HUES48 (cell line): Measurements from ENCODE around the gene RAB11FIP5.

ENCODE experiments used
- H3K27ac ChIP-seq: one replicate; pipeline ENCODE4 v1.7.0; 2013; ENCODE audit warnings: low read depth, low read length, inconsistent platforms
- H3K27me3 ChIP-seq: 2 replicates; pipeline ENCODE4 v1.6.1; 2013; ENCODE audit warnings: mild to moderate bottlenecking, low read length; ENCODE audit not compliant: control insufficient read depth, insufficient read depth
- H3K36me3 ChIP-seq: 2 replicates; pipeline ENCODE4 v1.6.1; 2013; ENCODE audit warnings: low read length; ENCODE audit not compliant: control insufficient read depth, insufficient read depth
- H3K4me1 ChIP-seq: 2 replicates; pipeline ENCODE4 v1.6.1; 2013; ENCODE audit warnings: mild to moderate bottlenecking, low read length; ENCODE audit not compliant: control insufficient read depth, insufficient read depth
- H3K4me3 ChIP-seq: 2 replicates; pipeline ENCODE4 v1.5.1; 2013; ENCODE audit warnings: mild to moderate bottlenecking, low read depth, low read length
- H3K9ac ChIP-seq: 2 replicates; pipeline ENCODE4 v1.6.1; 2013; ENCODE audit warnings: mild to moderate bottlenecking, low read depth, low read length, moderate library complexity
- H3K9me3 ChIP-seq: 2 replicates; pipeline ENCODE4 v1.6.1; 2013; ENCODE audit warnings: low read length; ENCODE audit not compliant: control insufficient read depth, insufficient read depth

Gene RAB11FIP5

GRCh38 chr2:73037947-73038585, 74.7 kb downstream of the RAB11FIP5 start:
- Histone ChIP-seq H3K4me1 (peaks cover 9% of the 10 kb centered on the region), H3K9me3 (no peaks in the 10 kb centered on the region), H3K4me3 (no peak overlapping the region), H3K27ac (no peak overlapping the region), H3K36me3 (0 out of 2 replicates have a peak, but pooled peaks cover 7% of the 10 kb centered on the region), H3K9ac (no peak overlapping the region), H3K27me3 (no peaks in the 10 kb centered on the region)

- Histone ChIP-seq H3K27me3 (no peaks in the 10 kb centered on the region), H3K4me1 (peaks cover 9% of the 10 kb centered on the region), H3K36me3 (0 out of 2 replicates have a peak, but pooled peaks cover 7% of the 10 kb centered on the region), H3K9ac (no peak overlapping the region), H3K9me3 (no peaks in the 10 kb centered on the region), H3K4me3 (no peak overlapping the region), H3K27ac (no peak overlapping the region)
Measured at GRCh38 chr2:73036766-73037165, 76.0 kb downstream of the RAB11FIP5 start.

GRCh38 chr2:73035899-73036711, 76.6 kb downstream of the RAB11FIP5 start:
- no peak overlapping the region for H3K9ac ChIP-seq
- H3K9me3 ChIP-seq, result no peaks in the 10 kb centered on the region
- H3K27me3 ChIP-seq, result no peaks in the 10 kb centered on the region
- H3K27ac ChIP-seq, result peak overlapping the region; percentile 23
- H3K36me3 ChIP-seq, result 0 out of 2 replicates have a peak, but pooled peaks cover 6% of the 10 kb centered on the region
- H3K4me1 ChIP-seq, result peaks cover 9% of the 10 kb centered on the region
- H3K4me3 ChIP-seq, result no peak overlapping the region

- Histone ChIP-seq H3K36me3 (no peaks in the 10 kb centered on the region), H3K4me1 (peaks cover 9% of the 10 kb centered on the region), H3K27ac (no peak overlapping the region), H3K4me3 (no peak overlapping the region), H3K9me3 (no peaks in the 10 kb centered on the region), H3K27me3 (no peaks in the 10 kb centered on the region), H3K9ac (no peak overlapping the region)
Measured at GRCh38 chr2:73034661-73035375, 77.9 kb downstream of the RAB11FIP5 start.

- no peak overlapping the region for H3K9ac ChIP-seq
- H3K36me3 ChIP-seq, result no peaks in the 10 kb centered on the region
- H3K4me1 ChIP-seq, result peaks cover 9% of the 10 kb centered on the region
- no peak overlapping the region for H3K4me3 ChIP-seq
- no peaks in the 10 kb centered on the region for H3K9me3 ChIP-seq
- no peak overlapping the region for H3K27ac ChIP-seq
- no peaks in the 10 kb centered on the region for H3K27me3 ChIP-seq
Measured at GRCh38 chr2:73033766-73034381, 78.9 kb downstream of the RAB11FIP5 start.

GRCh38 chr2:73033142-73033765, 79.5 kb downstream of the RAB11FIP5 start:
- no peak overlapping the region for H3K27ac ChIP-seq
- H3K36me3 ChIP-seq, result no peaks in the 10 kb centered on the region
- H3K4me1 ChIP-seq, result peaks cover 9% of the 10 kb centered on the region
- H3K4me3 ChIP-seq, result no peak overlapping the region
- H3K27me3 ChIP-seq, result no peaks in the 10 kb centered on the region
- no peak overlapping the region for H3K9ac ChIP-seq
- H3K9me3 ChIP-seq, result no peaks in the 10 kb centered on the region

- Histone ChIP-seq H3K27ac (no peak overlapping the region), H3K4me3 (no peak overlapping the region), H3K4me1 (peaks cover 9% of the 10 kb centered on the region), H3K27me3 (no peaks in the 10 kb centered on the region), H3K9ac (no peak overlapping the region), H3K9me3 (no peaks in the 10 kb centered on the region), H3K36me3 (peaks cover 6% of the 10 kb centered on the region)
Measured at GRCh38 chr2:73032702-73033097, 80.0 kb downstream of the RAB11FIP5 start.

- Histone ChIP-seq H3K9ac (no peak overlapping the region), H3K4me3 (no peak overlapping the region), H3K9me3 (no peaks in the 10 kb centered on the region)
Measured at GRCh38 chr2:73031725-73032701, 80.7 kb downstream of the RAB11FIP5 start.

GRCh38 chr2:73031095-73031678, 81.6 kb downstream of the RAB11FIP5 start:
- no peak overlapping the region for H3K4me3 ChIP-seq
- peaks cover 6% of the 10 kb centered on the region for H3K36me3 ChIP-seq
- no peaks in the 10 kb centered on the region for H3K9me3 ChIP-seq
- H3K4me1 ChIP-seq, result peaks cover 5% of the 10 kb centered on the region; the same call in 1 of the 2 replicates
- no peaks in the 10 kb centered on the region for H3K27me3 ChIP-seq
- no peak overlapping the region for H3K27ac ChIP-seq
- H3K9ac ChIP-seq, result no peak overlapping the region

More at GRCh38 chr2:73031725-73032701, 80.7 kb downstream of the RAB11FIP5 start:
- H3K36me3 ChIP-seq, result peaks cover 6% of the 10 kb centered on the region
- H3K27ac ChIP-seq, result no peak overlapping the region
- H3K27me3 ChIP-seq, result no peaks in the 10 kb centered on the region
- peaks cover 9% of the 10 kb centered on the region for H3K4me1 ChIP-seq
